Measurements from ENCODE around the gene WDR82. TPM values are rescaled to one million over a fixed set of nuclear protein-coding genes. Genes with fewer than 3 reads are reported as not detected.

Gene WDR82
- total RNA-seq, 1 donor from 2014 or later, result 57.4 TPM

GRCh38 chr3:52238761-52239701 lies 39.4 kb downstream of the WDR82 start, which contains the start of gene TWF2:
TWF2 (minus strand) TSS chr3:52239158; CDS start chr3:52239016, 142 bp downstream.
- Mint-ChIP-seq H3K36me3 (ENCODE audit: low read depth, unreplicated experiment) (peaks cover 7% of the 10 kb centered on the region), H3K4me1 (ENCODE audit: low read depth, unreplicated experiment) (peaks cover 30% of the 10 kb centered on the region), H3K27me3 (ENCODE audit: low read depth, unreplicated experiment) (no peaks in the 10 kb centered on the region), H3K9me3 (ENCODE audit: unreplicated experiment) (peaks cover 7% of the 10 kb centered on the region), H3K27ac (ENCODE audit: unreplicated experiment) (peak within 1 kb of the TSS; percentile 100), H3K4me3 (ENCODE audit: unreplicated experiment) (peak within 1 kb of the TSS; percentile 99)
- Histone ChIP-seq H3K36me3 (ENCODE audit: insufficient read depth, low read length) (peaks cover 2% of the 10 kb centered on the region), H3K9me3 (ENCODE audit: insufficient read depth, low read depth, low read length) (no peaks in the 10 kb centered on the region), H3K79me2 (ENCODE audit: insufficient read depth, low read length) (peaks cover 51% of the 10 kb centered on the region), H2AFZ (ENCODE audit: low read depth, low read length) (peak within 1 kb of the TSS; percentile 90), H3K4me1 (ENCODE audit: insufficient read depth, low read length) (peaks cover 45% of the 10 kb centered on the region), H3K27me3 (ENCODE audit: insufficient read depth, low read length) (no peaks in the 10 kb centered on the region), H3K9ac (ENCODE audit: low read length) (peak within 1 kb of the TSS; percentile 88), H3K27ac (ENCODE audit: low read depth, low read length) (peak within 1 kb of the TSS; percentile 85), H3K4me3 (ENCODE audit: insufficient read depth, low read depth, low read length) (peak within 1 kb of the TSS; percentile 83), H4K20me1 (ENCODE audit: insufficient read depth, low read length) (peaks cover 33% of the 10 kb centered on the region), H3K4me2 (ENCODE audit: low read length) (peak within 1 kb of the TSS; percentile 92)
- TF ChIP-seq EZH2 (IDR thresholded peaks at IDR 0.05; ENCODE audit: insufficient read depth, low read length), result no peak
- TF ChIP-seq, protein P1, sequence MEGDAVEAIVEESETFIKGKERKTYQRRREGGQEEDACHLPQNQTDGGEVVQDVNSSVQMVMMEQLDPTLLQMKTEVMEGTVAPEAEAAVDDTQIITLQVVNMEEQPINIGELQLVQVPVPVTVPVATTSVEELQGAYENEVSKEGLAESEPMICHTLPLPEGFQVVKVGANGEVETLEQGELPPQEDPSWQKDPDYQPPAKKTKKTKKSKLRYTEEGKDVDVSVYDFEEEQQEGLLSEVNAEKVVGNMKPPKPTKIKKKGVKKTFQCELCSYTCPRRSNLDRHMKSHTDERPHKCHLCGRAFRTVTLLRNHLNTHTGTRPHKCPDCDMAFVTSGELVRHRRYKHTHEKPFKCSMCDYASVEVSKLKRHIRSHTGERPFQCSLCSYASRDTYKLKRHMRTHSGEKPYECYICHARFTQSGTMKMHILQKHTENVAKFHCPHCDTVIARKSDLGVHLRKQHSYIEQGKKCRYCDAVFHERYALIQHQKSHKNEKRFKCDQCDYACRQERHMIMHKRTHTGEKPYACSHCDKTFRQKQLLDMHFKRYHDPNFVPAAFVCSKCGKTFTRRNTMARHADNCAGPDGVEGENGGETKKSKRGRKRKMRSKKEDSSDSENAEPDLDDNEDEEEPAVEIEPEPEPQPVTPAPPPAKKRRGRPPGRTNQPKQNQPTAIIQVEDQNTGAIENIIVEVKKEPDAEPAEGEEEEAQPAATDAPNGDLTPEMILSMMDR (IDR thresholded peaks at IDR 0.05; ENCODE audit: insufficient read depth, low read depth, low read length), result no peak
- peak; percentile 50 for DNase-seq (ENCODE audit: low read depth)
- FAIRE-seq, result no peak

DNA sequence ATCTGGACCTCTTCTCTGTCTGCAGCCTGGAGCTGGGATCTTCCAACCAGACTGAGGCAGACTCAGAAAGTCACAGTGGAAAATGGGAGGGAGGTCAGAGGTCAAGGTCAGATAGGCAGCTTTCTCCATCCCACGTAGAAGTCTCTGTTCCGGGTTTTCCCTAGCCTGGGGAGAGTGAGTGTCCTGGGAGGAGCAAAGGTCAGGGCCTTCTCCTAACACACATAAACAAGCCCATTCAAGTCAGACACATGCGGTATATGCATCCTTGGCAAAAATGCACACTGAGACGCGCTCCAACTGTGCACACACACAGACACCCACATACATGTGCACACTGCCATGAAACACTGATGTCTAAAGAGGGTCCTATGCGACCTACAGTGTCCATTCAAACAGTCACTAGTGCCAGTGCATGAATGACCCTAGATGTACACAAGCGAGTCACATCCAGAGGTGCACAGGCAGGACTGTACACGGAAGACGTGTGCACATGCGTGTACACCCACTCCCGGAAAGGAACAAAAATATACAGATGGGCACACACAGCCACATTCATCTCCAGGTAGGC lies 40.2 kb downstream of the WDR82 start:
- H3K4me1 Mint-ChIP-seq (ENCODE audit: low read depth, unreplicated experiment), result peaks cover 30% of the 10 kb centered on the region
- peaks cover 41% of the 10 kb centered on the region for H3K4me1 ChIP-seq (ENCODE audit: insufficient read depth, low read length)
- no peaks in the 10 kb centered on the region for H3K27me3 ChIP-seq (ENCODE audit: insufficient read depth, low read length)
- no peak overlapping the region for H2AFZ ChIP-seq (ENCODE audit: low read depth, low read length)
- H3K4me3 ChIP-seq (ENCODE audit: insufficient read depth, low read depth, low read length), result peak overlapping the region; percentile 83
- peak overlapping the region; percentile 94 for H3K27ac Mint-ChIP-seq (ENCODE audit: unreplicated experiment)
- H3K4me3 Mint-ChIP-seq (ENCODE audit: unreplicated experiment), result peak overlapping the region; percentile 99
- H3K27ac ChIP-seq (ENCODE audit: low read depth, low read length), result peak overlapping the region; percentile 85
- peaks cover 4% of the 10 kb centered on the region for H3K36me3 Mint-ChIP-seq (ENCODE audit: low read depth, unreplicated experiment)
- H3K9me3 ChIP-seq (ENCODE audit: insufficient read depth, low read depth, low read length), result no peaks in the 10 kb centered on the region
- DNase-seq (ENCODE audit: low read depth) (peak; percentile 16), FAIRE-seq (no peak)
- H3K9me3 Mint-ChIP-seq (ENCODE audit: unreplicated experiment), result peaks cover 5% of the 10 kb centered on the region
- TF ChIP-seq EZH2 (IDR thresholded peaks at IDR 0.05; ENCODE audit: insufficient read depth, low read length), result no peak
- TF ChIP-seq, protein P1 (IDR thresholded peaks at IDR 0.05; ENCODE audit: insufficient read depth, low read depth, low read length), result no peak
- H3K9ac ChIP-seq (ENCODE audit: low read length), result peak overlapping the region; percentile 88
- peaks cover 36% of the 10 kb centered on the region for H4K20me1 ChIP-seq (ENCODE audit: insufficient read depth, low read length)
- peaks cover 2% of the 10 kb centered on the region for H3K36me3 ChIP-seq (ENCODE audit: insufficient read depth, low read length)
- H3K4me2 ChIP-seq (ENCODE audit: low read length), result peak overlapping the region; percentile 92
- H3K79me2 ChIP-seq (ENCODE audit: insufficient read depth, low read length), result peaks cover 55% of the 10 kb centered on the region
- no peaks in the 10 kb centered on the region for H3K27me3 Mint-ChIP-seq (ENCODE audit: low read depth, unreplicated experiment)
